ENCODE results near the gene LIPI. TPM values are rescaled to one million over a fixed set of nuclear protein-coding genes. Genes with fewer than 3 reads are reported as not detected.
"Not testable (repeated sequence)": the region's sequence is repeated elsewhere in the genome, so short reads cannot be mapped to it uniquely, and the experiment has no call there.

LIPI gene
- total RNA-seq, 1 experiment from 2014 or later, result not detected

DNA sequence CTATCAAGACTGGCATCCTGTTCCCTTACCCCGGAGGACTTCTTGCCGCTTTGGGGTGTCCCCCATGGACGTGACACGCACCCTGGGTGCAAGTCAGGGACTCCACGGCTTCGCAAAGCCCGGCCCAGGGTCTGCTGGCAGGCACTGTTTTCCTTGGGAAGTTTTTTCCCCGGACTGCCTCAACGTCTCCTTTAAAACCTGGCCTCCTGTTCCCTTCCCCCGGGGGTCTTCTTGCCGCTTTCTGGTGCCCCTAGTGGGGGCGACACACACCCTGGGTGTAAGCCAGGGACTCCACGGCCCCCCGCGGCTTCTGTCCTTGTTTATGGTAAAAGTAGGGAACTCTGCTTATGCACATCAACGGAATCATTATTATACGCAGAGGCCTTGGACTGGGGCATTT is 136.6 kb downstream of the LIPI start:
- no peak for DNase-seq (ENCODE audit: low read depth)

DNA sequence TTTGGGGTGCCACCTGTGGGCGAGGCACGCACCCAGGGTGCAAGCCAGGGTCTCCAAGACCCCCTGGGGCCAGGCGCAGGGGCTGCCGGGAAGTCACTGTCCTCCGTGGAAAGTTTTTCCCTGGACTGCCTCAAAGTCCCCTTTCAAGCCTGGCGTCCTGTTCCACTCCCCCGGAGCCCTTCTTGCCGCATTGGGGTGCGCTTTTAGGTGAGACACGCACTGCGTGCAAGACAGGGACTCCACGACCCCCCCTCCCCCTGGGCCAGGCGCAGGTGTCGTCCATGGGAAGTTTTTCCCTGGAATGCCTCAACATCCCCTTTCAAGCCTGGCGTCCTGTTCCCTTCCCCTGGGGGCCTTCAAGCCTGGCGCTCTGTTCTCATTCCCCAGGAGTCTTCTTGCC is 137.1 kb downstream of the LIPI start:
- no peak for DNase-seq (ENCODE audit: low read depth)

DNA sequence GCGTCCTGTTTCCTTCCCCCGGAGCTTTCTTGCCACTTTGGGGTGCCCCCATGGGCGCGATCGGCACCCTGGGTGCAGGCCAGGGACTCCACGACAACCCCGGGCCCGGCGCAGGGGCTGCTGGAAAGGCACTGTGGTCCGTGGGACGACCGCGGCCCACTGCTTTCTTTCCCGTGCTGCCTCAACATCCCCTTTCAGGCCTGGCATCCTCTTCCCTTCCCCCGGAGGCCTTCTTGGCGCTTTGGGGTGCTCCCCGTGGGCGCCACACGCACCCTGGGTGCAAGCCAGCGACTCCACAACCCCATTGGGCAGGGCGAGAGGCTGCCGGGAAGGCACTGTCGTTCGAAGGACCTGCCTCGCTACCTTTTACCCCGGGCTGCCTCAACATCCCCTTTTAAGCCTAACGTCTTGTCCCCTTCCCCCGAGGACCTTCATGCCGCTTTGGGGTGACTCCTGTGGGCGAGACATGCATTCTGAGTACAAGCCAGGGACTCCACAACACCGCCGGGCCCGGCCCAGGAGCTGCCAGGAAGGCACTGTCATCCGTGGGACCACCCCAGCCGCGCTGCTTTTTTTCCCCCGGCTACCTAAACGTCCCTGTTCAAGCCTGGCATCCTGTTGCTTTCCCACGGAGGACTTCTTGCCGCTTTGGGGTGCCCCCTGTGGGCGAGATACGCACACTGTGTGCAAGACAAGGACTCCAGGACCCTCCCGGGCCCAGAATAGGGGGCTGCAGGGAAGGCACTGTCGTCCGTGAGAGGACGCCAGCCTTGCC is 137.8 kb downstream of the LIPI start:
- no peak for DNase-seq (ENCODE audit: low read depth)

DNA sequence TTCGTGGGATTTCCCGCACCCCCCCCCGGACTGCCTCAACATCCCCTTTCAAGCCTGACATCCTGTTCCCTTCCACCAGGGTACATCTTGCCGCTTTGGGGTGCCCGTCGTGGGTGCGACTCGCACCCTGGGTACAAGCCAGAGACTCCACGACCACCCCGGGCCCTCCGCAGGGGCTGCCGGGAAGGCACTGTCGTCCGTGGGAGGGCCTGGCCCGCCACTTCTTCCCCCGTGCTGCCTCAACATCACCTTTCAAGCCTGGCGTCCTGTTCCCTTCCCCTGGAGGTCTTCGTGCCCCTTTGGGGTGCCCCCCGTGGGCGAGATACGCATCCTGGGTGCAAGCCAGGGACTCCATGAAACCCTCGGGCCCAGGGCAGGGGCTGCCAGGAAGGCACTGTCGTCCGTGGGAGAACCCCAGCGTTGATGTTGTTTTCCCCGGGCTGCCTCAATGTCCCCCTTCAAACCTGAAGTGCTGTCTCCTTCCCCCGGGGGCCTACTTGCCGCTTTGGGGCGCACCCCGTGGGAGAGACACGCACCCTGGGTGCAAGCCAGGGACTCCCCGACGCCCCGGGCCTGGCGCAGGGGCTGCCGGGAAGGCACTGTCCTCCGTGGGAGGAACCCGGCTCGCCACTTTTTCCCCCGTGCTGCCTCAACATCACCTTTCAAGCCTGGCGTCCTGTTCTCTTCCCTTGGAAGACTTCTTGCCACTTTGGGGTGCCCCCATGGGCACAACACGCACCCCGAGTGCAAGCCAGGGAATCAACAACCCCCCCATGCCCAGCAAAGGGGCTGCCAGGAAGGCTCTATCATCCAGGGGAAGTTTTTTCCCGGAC is 138.6 kb downstream of the LIPI start:
- no peak for DNase-seq (ENCODE audit: low read depth)

DNA sequence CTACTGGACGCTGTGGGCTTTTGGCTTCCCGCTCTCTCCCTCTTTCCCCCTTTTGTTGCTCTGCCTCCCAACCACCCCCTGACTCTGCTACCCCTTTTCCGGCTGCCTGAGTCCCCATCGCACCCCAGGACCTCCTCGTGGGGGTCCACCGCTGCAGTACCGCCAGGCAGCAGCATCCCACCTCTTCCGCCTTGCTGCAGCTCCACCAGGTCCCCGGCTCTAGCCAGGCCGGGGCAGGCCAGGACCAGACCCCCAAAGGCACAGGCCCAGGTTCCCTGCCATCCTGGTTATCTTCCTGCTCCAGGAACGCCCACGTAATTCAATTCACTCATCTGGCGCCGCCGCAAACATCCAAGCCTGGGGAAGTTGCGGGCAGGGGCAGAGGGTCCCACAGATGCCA is 139.8 kb downstream of the LIPI start:
- no peak for DNase-seq (ENCODE audit: low read depth)

DNA sequence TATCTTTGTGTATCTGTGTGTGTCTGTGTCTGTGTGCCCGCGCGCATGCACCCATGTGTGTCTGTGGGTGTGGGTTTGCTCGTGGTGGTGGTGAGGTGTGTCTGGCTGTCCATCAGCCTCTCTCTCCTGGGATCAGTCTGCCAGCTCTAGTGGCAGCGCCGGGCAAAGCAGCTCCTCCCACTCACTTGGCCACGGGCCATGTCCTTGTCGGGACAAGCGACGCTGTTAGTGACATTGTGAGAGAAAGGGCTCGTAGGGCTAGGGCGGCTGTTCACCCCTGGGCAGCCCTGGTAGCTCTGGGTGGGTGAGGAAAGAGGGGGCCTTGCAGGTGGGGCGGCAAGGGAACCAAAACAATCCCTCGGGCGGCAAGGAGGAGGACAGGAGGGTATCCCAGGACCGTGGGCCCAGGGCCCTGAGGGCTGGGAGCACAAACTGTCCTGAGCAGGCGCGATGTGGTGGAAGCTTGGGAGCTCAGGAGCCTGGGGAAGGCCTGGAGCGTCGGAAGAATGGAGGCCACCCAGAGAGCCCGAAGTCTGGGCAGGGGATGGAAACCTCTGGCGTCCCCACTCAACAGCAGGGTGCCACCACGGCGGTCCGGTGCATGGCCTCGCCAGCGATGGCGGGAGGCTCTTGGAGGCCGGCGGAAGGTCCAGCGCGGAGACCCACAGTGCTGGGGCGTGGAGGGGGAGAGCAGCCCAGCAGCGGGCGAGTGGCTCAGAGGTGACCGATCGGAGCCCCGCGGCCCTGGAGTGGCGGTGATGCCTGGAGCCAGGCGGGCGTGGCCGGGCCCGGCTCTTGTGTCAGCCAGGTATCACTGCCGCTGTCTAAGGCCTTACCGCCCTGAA is 140.5 kb downstream of the LIPI start:
- no peak for DNase-seq (ENCODE audit: low read depth)

GRCh38 chr21:14064296-14064645 is 146.5 kb downstream of the LIPI start:
- no peak for DNase-seq (ENCODE audit: low read depth)

DNA sequence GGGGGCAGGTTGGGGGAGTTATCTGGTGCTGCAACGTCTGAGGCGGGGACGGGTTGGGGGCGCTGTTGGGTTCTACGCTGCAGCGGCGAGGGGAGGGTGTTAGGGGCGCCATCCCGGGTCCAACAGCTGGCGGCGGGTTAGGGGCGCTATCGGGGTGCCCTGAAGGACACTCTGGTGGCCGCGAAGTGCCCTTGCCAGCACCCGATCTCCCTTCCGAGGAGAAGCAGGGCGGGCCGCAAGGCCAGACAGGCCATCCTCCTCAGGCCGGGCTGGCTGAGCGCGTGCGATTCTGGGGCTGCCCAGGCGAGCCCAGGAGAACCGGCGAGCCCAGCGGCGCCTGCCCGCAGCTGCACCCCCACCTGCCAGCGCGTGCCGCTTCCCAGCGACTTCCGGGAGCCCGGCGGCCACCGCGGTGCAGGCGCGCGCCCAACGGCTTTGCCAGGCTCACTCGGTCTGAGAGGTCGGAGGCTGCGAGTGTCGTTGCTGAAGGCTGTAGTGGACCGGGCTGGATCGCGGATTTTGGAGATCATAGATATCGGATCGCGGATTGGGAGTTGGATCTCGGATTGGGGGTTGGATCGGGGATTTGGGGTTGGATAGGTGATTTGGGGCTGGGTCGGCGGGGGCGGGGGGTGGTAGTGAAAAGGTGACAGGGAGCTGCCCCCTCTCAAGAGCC is 147.0 kb downstream of the LIPI start:
- not testable (repeated sequence) for DNase-seq (ENCODE audit: low read depth)

DNA sequence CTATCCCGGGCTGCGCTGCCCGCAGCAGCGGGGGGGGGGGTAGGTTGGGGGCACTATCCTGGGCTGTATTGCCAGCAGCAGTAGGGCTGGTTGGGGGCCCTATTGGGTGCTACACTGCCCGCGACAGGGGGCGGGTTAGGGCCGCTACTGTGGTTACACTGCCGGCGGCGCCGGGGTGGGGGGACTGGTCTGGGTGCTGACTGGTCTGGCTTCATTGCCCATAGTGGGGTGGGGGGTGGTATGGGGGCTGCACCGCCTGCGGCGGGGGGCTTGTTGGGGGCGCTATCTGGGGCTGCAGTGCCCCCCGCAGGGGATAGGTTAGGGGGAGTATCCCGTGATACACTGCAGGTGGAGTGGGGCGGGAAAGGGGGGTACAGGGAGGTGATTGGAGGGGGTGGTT is 148.1 kb downstream of the LIPI start:
- DNase-seq (ENCODE audit: low read depth), result not testable (repeated sequence)

DNA sequence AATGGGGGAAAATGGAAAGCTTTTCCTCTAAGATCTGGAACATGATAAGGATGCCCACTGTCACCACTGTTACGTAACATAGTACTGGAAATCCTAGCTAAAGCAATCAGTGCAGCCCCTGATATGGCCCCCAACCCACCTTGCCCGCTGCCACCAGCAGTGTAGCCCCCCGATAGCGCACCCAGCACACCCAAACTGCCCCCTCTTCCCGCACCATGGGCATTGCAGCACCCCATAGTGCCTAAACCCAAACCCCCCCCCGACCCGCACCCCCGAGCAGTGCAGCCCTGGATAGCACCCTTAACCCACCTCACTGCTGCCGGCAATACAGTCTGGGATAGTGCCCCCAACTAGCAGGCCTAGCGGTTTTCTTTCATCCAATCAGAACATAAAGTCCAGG is 148.9 kb downstream of the LIPI start:
- DNase-seq (ENCODE audit: low read depth), result not testable (repeated sequence)

GRCh38 chr21:14058995-14059627 is 151.6 kb downstream of the LIPI start:
- DNase-seq (ENCODE audit: low read depth), result not testable (repeated sequence)

Other genes starting within 250 kb of the LIPI start
- 0.20 TPM in 1 of 2 replicates, not detected in the other for gene RBM11, start 5.2 kb upstream of the LIPI start, total RNA-seq (2014; rRNA removed; shearing (Covaris generic))
- gene HSPA13, start 172.2 kb upstream of the LIPI start, total RNA-seq (2014; rRNA removed; shearing (Covaris generic)), result 84.8 and 107 TPM in 2 replicates

Data from M059J (cell line).